Small intestine (tissue), 7 donors: ENCODE results near the gene BRD9. TPM values are rescaled to one million over a fixed set of nuclear protein-coding genes. Genes with fewer than 3 reads are reported as not detected.
"Not testable (repeated sequence)": the region's sequence is repeated elsewhere in the genome, so short reads cannot be mapped to it uniquely, and the experiment has no call there.

ENCODE experiments used
- DNase-seq, 2 donors: peaks; one replicate each; pipeline versions ENCODE4 v3.0.0 to v3.0.0-alpha.2; 2013
- FAIRE-seq: peaks from 2 replicates; lab custom pipeline; 2012; peaks lifted over from hg19 to GRCh38; lab: Jason Lieb, UNC
- H3K27ac ChIP-seq, 3 donors: one replicate each; pipeline ENCODE4 v1.5.1; 2013; ENCODE audit warnings: low read length in 2 of 3, mild to moderate bottlenecking in 2 of 3, control low read depth in 1 of 3, inconsistent platforms in 1 of 3, low read depth in 1 of 3, moderate library complexity in 1 of 3
- H3K27me3 ChIP-seq, 3 donors: one replicate each; pipeline ENCODE4 v1.6.1; 2013; ENCODE audit warnings: low read length in 3 of 3, inconsistent platforms in 1 of 3; ENCODE audit not compliant: control insufficient read depth in 3 of 3, insufficient read depth in 3 of 3
- H3K36me3 ChIP-seq, 3 donors: one replicate each; pipeline ENCODE4 v1.6.1; 2013; ENCODE audit warnings: low read length in 3 of 3, inconsistent platforms in 1 of 3, low read depth in 1 of 3, mild to moderate bottlenecking in 1 of 3, moderate library complexity in 1 of 3; ENCODE audit not compliant: control insufficient read depth in 3 of 3, insufficient read depth in 2 of 3
- H3K4me1 ChIP-seq, 3 donors: one replicate each; pipeline ENCODE4 v1.6.1; 2013; ENCODE audit warnings: low read length in 2 of 3, inconsistent platforms in 1 of 3, low read depth in 1 of 3, mild to moderate bottlenecking in 1 of 3, moderate library complexity in 1 of 3; ENCODE audit not compliant: control insufficient read depth in 3 of 3, insufficient read depth in 2 of 3
- H3K4me3 ChIP-seq, 3 donors: one replicate each; pipeline ENCODE4 v1.5.1; 2013; ENCODE audit warnings: low read length in 3 of 3, control low read depth in 1 of 3, inconsistent platforms in 1 of 3, low read depth in 1 of 3, mild to moderate bottlenecking in 1 of 3, moderate library complexity in 1 of 3
- H3K9me3 ChIP-seq, 2 donors: one replicate each; pipeline ENCODE4 v1.6.1; 2013; ENCODE audit warnings: low read depth in 1 of 2, low read length in 1 of 2; ENCODE audit not compliant: control insufficient read depth in 2 of 2, insufficient read depth in 1 of 2
- WGBS, 3 donors: extraction: QIAGEN DNeasy Blood & Tissue Kit; methylation state at CpG; one replicate each; pipeline ENCODE4 v1.1.7; 2013; 5-methylcytosine and 5-hydroxymethylcytosine counted together
- polyA plus RNA-seq, 4 donors: library from polyadenylated mRNA; stranded (reverse) in 3 of 4; unstranded in 1 of 4; fragments of 200-250 nt in 3 of 4; fragments of 120-200 nt in 1 of 4; gene quantifications; one replicate each; pipeline versions ENCODE4 v1.2.1 to v1.2.3, GENCODE V29; 2013
- donor health status: healthy with polysubstance abuse.
- donor health status: control.
- donor health status: control.
- donor health status: Bipolar disorder and iron deficiency.
- donor health status: healthy.

The BRD9 gene
- polyA plus RNA-seq, 4 donors = 21.2 to 53.2 (median 30.5) TPM

DNA sequence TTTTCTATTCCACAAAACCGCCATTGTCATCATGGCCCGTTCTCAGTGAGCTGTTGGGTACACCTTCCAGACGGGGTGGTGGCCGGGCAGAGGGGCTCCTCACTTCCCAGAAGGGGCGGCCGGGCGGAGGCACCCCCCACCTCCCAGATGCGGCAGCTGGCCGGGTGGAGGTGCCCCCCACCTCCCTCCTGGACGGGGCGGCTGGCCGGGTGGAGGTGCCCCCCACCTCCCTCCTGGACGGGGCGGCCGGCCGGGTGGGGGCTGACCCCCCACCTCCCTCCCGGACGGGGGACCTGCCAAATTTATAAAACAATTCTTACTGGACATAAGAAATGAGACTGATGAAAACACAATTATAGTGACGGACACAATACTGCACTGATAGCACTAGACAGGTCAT lies 64.4 kb downstream of the BRD9 start:
- H3K36me3 ChIP-seq = peaks cover 0 to 17% (median 0%) of the 10 kb centered on the region in 3 donors
- H3K27ac ChIP-seq, H3K9me3 ChIP-seq, H3K4me1 ChIP-seq, H3K4me3 ChIP-seq, H3K27me3 ChIP-seq, DNase-seq, FAIRE-seq: not testable (repeated sequence)
- 94 to 97% (median 97%) methylated on average over 13 to 18 of the region's 19 CpGs for WGBS, 3 donors

DNA sequence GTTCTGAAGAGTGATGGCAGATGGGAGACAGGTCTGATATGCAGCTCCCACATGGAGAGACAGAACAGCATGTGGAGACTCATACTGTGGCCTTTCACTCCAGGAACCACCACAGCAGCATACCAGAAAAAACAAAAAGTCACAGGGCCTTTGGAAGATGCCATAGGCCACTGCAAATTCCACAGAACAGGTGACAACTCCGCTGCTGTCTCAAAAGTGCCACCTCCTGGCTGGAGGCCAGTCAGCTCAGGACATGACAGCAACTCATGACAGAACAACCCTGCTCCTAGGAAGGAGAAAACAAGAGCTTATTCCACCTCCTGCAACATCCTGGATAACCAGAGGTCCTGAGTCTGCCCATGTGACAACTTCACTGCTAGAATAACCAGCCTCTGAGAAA lies 67.1 kb downstream of the BRD9 start:
- H3K27ac ChIP-seq, H3K4me1 ChIP-seq, H3K9me3 ChIP-seq, FAIRE-seq, H3K4me3 ChIP-seq, H3K27me3 ChIP-seq: not testable (repeated sequence)
- DNase-seq = peak in 1 of 2 donors; percentile 71
- peaks cover 0 to 18% (median 0%) of the 10 kb centered on the region in 3 donors for H3K36me3 ChIP-seq
- 0 to 69% (median 11%) methylated on average over 1 of the region's 1 CpG for WGBS, 3 donors

- Histone ChIP-seq H3K4me1 (peaks cover 0 to 12% (median 0%) of the 10 kb centered on the region in 3 donors), H3K36me3 (peaks cover 0 to 40% (median 0%) of the 10 kb centered on the region in 3 donors), H3K27ac (no peak overlapping the region), H3K9me3 (no peaks in the 10 kb centered on the region), H3K27me3 (no peaks in the 10 kb centered on the region), H3K4me3 (no peak overlapping the region)
- no peak for DNase-seq
- 53 to 83% (median 67%) methylated on average over 7 to 8 of the region's 8 CpGs for WGBS, 3 donors
- FAIRE-seq = no peak
These were observed 71.1 kb downstream of the BRD9 start for GRCh38 chr5:821504-821903.

GRCh38 chr5:820245-820644 lies 72.4 kb downstream of the BRD9 start:
- 48 to 69% (median 62%) methylated on average over 3 of the region's 3 CpGs for WGBS, 3 donors
- peak in 1 of 2 donors; percentile 73 for DNase-seq
- Histone ChIP-seq H3K36me3 (peaks cover 0 to 40% (median 0%) of the 10 kb centered on the region in 3 donors), H3K27ac (peak overlapping the region in 1 of 3 donors; percentile 31), H3K4me3 (no peak overlapping the region), H3K9me3 (peaks cover 0 to 6% of the 10 kb centered on the region in 2 donors), H3K4me1 (peaks cover 0 to 12% (median 0%) of the 10 kb centered on the region in 3 donors), H3K27me3 (peaks cover 0 to 2% (median 0%) of the 10 kb centered on the region in 3 donors)
- no peak for FAIRE-seq

DNA sequence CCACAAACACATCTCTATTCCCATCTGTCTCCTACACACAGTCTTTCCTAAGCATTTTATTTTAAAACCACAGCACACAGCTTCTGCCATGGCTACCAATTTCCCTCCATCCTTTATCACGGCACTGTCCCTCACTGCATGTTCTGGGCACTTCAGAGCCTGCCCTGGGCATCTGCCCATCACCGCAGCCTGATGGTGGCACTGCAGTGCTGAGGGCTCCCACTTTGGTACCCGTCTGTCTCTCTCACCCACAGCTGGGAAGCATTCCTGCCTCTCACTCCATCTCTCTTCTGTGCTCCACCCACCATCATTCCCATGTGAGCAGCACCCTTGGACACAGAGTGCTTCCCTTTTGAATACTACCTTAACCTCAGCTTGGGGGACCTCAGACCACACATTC lies 73.5 kb downstream of the BRD9 start:
- 82 to 90% (median 86%) methylated on average over 3 of the region's 3 CpGs for WGBS, 3 donors
- FAIRE-seq = no peak
- H3K4me3 ChIP-seq = no peak overlapping the region
- peaks cover 0 to 12% (median 0%) of the 10 kb centered on the region in 3 donors for H3K4me1 ChIP-seq
- peaks cover 0 to 31% (median 0%) of the 10 kb centered on the region in 3 donors for H3K36me3 ChIP-seq
- H3K9me3 ChIP-seq = peaks cover 0 to 8% of the 10 kb centered on the region in 2 donors
- no peak for DNase-seq
- peaks cover 0 to 2% (median 0%) of the 10 kb centered on the region in 3 donors for H3K27me3 ChIP-seq
- H3K27ac ChIP-seq = no peak overlapping the region

GRCh38 chr5:816176-816575 lies 76.4 kb downstream of the BRD9 start:
- H3K4me1 ChIP-seq = peaks cover 0 to 12% (median 0%) of the 10 kb centered on the region in 3 donors
- DNase-seq (no peak), FAIRE-seq (no peak)
- no peak overlapping the region for H3K27ac ChIP-seq
- peaks cover 0 to 22% (median 0%) of the 10 kb centered on the region in 3 donors for H3K36me3 ChIP-seq
- H3K27me3 ChIP-seq = peaks cover 0 to 2% (median 0%) of the 10 kb centered on the region in 3 donors
- WGBS, 3 donors = 94 to 97% (median 94%) methylated on average over 13 to 15 of the region's 15 CpGs
- H3K9me3 ChIP-seq = peaks cover 0 to 8% of the 10 kb centered on the region in 2 donors
- H3K4me3 ChIP-seq = no peak overlapping the region

GRCh38 chr5:815449-815848 lies 77.2 kb downstream of the BRD9 start:
- Histone ChIP-seq H3K9me3 (peaks cover 0 to 8% of the 10 kb centered on the region in 2 donors), H3K4me1 (peaks cover 0 to 9% (median 0%) of the 10 kb centered on the region in 3 donors), H3K36me3 (peaks cover 0 to 22% (median 0%) of the 10 kb centered on the region in 3 donors), H3K27ac (no peak overlapping the region), H3K4me3 (no peak overlapping the region), H3K27me3 (peaks cover 0 to 2% (median 0%) of the 10 kb centered on the region in 3 donors)
- FAIRE-seq (no peak), DNase-seq (no peak)
- WGBS, 3 donors = 88 to 100% (median 98%) methylated on average over 1 to 3 of the region's 3 CpGs
